Adrenal gland (tissue), 5 donors: Measurements from ENCODE around the gene RAD52.

Experiments used
- CTCF ChIP-seq, 6 experiments: fragments of 450-650 bp in 4 of 6; fragments of 200-600 bp in 2 of 6; sonication (generic) in 1 of 6; IDR thresholded peaks; 1 replicate in 5 of 6; 2 replicates in 1 of 6; pipeline versions ENCODE4 v1.5.1 to v1.8.0; 2016 to 2021; ENCODE audit warnings: antibody characterized with exemption in 6 of 6, mild to moderate bottlenecking in 2 of 6, moderate library complexity in 1 of 6
- POLR2A ChIP-seq, 2 donors: fragments of 450-650 bp; IDR thresholded peaks; one replicate each; pipeline ENCODE4 v1.6.1; 2017; ENCODE audit warnings: antibody characterized with exemption in 2 of 2, mild to moderate bottlenecking in 2 of 2, moderate library complexity in 1 of 2
- donor health status: DM: no; HTN: no; CAD: no.

GRCh38 chr12:907413-908185, 41.9 kb downstream of the RAD52 start:
- TF ChIP-seq CTCF (IDR thresholded peaks at IDR 0.05) = no peak
- TF ChIP-seq POLR2A (IDR thresholded peaks at IDR 0.05) = no peak
